ENCODE measurements around the gene BRD9. TPM values are rescaled to one million over a fixed set of nuclear protein-coding genes. Genes with fewer than 3 reads are reported as not detected.

BRD9 gene
- total and polyA plus RNA-seq, 2 of the 13 experiments (the other 11 are each of a cell fraction or from before 2014, with no cell fraction given), result 5.2 to 22.9 TPM

DNA sequence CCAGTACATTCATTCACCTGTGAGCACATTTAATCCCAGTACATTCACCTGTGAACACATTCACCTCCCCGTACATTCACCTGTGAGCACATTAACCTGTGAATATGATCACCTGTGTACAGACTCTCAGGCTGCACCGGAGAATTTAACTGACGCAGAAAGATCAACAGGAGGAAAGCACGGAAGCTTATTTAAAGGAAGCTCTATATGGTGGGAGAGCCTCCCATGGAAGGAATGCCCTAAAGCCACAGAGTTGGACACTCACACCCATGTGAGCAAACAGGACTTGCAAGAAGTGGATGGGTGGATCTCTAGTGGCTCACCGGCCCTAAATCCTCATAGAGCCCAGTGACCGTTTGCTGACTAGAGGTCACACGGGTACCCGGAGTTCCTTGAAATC lies 38.3 kb upstream of the BRD9 start:
- Histone ChIP-seq H2AFZ (ENCODE audit: low read length) (no peak overlapping the region), H3K4me1 (ENCODE audit: insufficient read depth, low read length) (no peaks in the 10 kb centered on the region), H3K9me3 (ENCODE audit: low read length) (no peaks in the 10 kb centered on the region), H3K27me3 (ENCODE audit: control insufficient read depth in 1 of 2, insufficient read depth in 2 of 2, low read length in 2 of 2) (peaks cover 2 to 5% of the 10 kb centered on the region in 2 experiments; a peak in 2 of 5 replicates), H3K79me2 (ENCODE audit: insufficient read depth, low read length) (no peaks in the 10 kb centered on the region), H3K4me2 (ENCODE audit: low read depth, low read length) (no peak overlapping the region), H4K20me1 (ENCODE audit: insufficient read depth, low read length) (no peaks in the 10 kb centered on the region), H3K9ac (ENCODE audit: insufficient read depth, low read depth, low read length) (no peak overlapping the region), H3K27ac (ENCODE audit: extremely low read length, insufficient read depth, low read length) (no peak overlapping the region), H3K4me3 (replicated peaks in 1 of 3; ENCODE audit: insufficient read depth in 1 of 3, low read depth in 2 of 3, low read length in 3 of 3) (no peak overlapping the region), H3K36me3 (replicated peaks in 1 of 2; ENCODE audit: control insufficient read depth in 1 of 2, insufficient read depth in 2 of 2, low read length in 2 of 2) (no peaks in the 10 kb centered on the region)
- 62% methylated on average over 5 of the region's 8 CpGs for WGBS (ENCODE audit: low lambda C conversion rate)
- no TSS peak for BruUV-seq (replicated peaks)
- in situ Hi-C loops (cut with HindIII; ENCODE audit: extremely low pct_ligation_motif_present, low pct_unique_long_range_greater_than_20kb) (no loop called here), intact Hi-C loops (cut with micrococcal nuclease; ENCODE audit: unreplicated experiment) (no loop called here)
- FAIRE-seq (no peak), DNase-seq (ENCODE audit: low spot score) (no peak), ATAC-seq (no peak)
- ChIA-PET CTCF (ENCODE audit: low intra/inter-chr PET ratio, low total read pairs) (no interaction called here), POLR2A (no interaction called here)
- TF ChIP-seq MIER2 (CRISPR knock-in tag; IDR thresholded peaks at IDR 0.05), result no peak
- no peak for TF ChIP-seq CENPX (CRISPR knock-in tag; IDR thresholded peaks at IDR 0.05)
- no peak for TF ChIP-seq DNMT3B (CRISPR knock-in tag; conservative IDR thresholded peaks at IDR 0.05)
- TF ChIP-seq MED1 (CRISPR knock-in tag; IDR thresholded peaks at IDR 0.05), result no peak
- TF ChIP-seq, protein P1, sequence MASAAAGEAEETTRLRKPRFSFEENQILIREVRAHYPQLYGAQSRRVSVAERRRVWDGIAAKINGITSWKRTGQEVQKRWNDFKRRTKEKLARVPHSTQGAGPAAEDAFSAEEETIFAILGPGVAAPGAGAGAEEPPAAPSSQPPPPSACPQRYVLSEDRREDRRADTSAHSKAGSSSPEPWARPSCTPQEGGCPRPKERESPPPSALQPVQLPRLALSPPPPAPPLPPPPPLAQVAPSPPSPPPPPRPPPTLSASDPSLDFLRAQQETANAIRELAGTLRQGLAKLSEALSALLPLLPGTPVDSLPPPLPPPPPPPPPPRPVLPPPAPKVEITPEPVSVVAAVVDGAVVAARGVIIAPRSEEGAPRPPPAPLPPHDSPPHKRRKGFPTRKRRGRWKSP (CRISPR knock-in tag; IDR thresholded peaks at IDR 0.05), result no peak
- TF ChIP-seq, protein P2, sequence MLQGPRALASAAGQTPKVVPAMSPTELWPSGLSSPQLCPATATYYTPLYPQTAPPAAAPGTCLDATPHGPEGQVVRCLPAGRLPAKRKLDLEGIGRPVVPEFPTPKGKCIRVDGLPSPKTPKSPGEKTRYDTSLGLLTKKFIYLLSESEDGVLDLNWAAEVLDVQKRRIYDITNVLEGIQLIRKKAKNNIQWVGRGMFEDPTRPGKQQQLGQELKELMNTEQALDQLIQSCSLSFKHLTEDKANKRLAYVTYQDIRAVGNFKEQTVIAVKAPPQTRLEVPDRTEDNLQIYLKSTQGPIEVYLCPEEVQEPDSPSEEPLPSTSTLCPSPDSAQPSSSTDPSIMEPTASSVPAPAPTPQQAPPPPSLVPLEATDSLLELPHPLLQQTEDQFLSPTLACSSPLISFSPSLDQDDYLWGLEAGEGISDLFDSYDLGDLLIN (CRISPR knock-in tag; IDR thresholded peaks at IDR 0.05; ENCODE audit: borderline replicate concordance), result no peak
- TF ChIP-seq, protein P3, sequence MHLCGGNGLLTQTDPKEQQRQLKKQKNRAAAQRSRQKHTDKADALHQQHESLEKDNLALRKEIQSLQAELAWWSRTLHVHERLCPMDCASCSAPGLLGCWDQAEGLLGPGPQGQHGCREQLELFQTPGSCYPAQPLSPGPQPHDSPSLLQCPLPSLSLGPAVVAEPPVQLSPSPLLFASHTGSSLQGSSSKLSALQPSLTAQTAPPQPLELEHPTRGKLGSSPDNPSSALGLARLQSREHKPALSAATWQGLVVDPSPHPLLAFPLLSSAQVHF (CRISPR knock-in tag; IDR thresholded peaks at IDR 0.05), result no peak
- TF ChIP-seq, protein P4, sequence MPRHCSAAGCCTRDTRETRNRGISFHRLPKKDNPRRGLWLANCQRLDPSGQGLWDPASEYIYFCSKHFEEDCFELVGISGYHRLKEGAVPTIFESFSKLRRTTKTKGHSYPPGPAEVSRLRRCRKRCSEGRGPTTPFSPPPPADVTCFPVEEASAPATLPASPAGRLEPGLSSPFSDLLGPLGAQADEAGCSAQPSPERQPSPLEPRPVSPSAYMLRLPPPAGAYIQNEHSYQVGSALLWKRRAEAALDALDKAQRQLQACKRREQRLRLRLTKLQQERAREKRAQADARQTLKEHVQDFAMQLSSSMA (CRISPR knock-in tag; IDR thresholded peaks at IDR 0.05), result no peak
- TF ChIP-seq, protein P5, sequence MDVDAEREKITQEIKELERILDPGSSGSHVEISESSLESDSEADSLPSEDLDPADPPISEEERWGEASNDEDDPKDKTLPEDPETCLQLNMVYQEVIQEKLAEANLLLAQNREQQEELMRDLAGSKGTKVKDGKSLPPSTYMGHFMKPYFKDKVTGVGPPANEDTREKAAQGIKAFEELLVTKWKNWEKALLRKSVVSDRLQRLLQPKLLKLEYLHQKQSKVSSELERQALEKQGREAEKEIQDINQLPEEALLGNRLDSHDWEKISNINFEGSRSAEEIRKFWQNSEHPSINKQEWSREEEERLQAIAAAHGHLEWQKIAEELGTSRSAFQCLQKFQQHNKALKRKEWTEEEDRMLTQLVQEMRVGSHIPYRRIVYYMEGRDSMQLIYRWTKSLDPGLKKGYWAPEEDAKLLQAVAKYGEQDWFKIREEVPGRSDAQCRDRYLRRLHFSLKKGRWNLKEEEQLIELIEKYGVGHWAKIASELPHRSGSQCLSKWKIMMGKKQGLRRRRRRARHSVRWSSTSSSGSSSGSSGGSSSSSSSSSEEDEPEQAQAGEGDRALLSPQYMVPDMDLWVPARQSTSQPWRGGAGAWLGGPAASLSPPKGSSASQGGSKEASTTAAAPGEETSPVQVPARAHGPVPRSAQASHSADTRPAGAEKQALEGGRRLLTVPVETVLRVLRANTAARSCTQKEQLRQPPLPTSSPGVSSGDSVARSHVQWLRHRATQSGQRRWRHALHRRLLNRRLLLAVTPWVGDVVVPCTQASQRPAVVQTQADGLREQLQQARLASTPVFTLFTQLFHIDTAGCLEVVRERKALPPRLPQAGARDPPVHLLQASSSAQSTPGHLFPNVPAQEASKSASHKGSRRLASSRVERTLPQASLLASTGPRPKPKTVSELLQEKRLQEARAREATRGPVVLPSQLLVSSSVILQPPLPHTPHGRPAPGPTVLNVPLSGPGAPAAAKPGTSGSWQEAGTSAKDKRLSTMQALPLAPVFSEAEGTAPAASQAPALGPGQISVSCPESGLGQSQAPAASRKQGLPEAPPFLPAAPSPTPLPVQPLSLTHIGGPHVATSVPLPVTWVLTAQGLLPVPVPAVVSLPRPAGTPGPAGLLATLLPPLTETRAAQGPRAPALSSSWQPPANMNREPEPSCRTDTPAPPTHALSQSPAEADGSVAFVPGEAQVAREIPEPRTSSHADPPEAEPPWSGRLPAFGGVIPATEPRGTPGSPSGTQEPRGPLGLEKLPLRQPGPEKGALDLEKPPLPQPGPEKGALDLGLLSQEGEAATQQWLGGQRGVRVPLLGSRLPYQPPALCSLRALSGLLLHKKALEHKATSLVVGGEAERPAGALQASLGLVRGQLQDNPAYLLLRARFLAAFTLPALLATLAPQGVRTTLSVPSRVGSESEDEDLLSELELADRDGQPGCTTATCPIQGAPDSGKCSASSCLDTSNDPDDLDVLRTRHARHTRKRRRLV (CRISPR knock-in tag; IDR thresholded peaks at IDR 0.05), result no peak
- no peak for TF ChIP-seq NFE2L2 (IDR thresholded peaks at IDR 0.05; ENCODE audit: low read length)
- no peak for TF ChIP-seq NR2F6 (IDR thresholded peaks at IDR 0.05)
- no peak for TF ChIP-seq NR2F6 (CRISPR knock-in tag; IDR thresholded peaks at IDR 0.05)
- TF ChIP-seq ELF3 (CRISPR knock-in tag; IDR thresholded peaks at IDR 0.05), result no peak
- TF ChIP-seq ZNF549 (CRISPR knock-in tag; IDR thresholded peaks at IDR 0.05), result no peak

Measured in HepG2 (cell line).